GM19395 (cell line): ENCODE measurements around the gene NEUROD6.

Experiments used
- ATAC-seq: cut with Tn5 transposase; IDR thresholded peaks from one replicate; pipeline ENCODE4 v1.9.1; 2021; ENCODE audit warnings: mild to moderate bottlenecking, moderate library complexity; ENCODE audit not compliant: unreplicated experiment

NEUROD6 gene

GRCh38 chr7:31335161-31335856 lies 5.2 kb downstream of the NEUROD6 start:
- no peak for ATAC-seq

- ATAC-seq: no peak
Observed at GRCh38 chr7:31333291-31333690, 7.2 kb downstream of the NEUROD6 start.

GRCh38 chr7:31327071-31327470 lies 13.5 kb downstream of the NEUROD6 start:
- no peak for ATAC-seq

DNA sequence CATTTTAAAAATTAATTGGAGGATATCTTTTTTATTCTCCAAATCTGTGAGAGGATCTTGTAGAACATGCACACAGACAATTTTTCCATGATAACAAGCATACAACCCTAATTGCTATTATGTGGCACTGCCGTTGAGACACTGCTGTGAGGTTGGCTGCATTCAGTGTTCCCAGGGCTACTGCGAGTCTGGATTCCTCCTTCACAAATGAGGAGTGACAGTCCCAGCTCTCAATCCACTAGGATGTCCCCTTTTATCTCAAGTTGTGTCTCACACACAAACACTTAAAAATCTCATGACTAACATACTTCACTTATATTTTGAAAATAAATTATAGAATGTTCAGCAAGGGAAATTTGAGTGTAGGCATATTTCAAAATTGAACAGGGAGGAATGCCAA lies 14.1 kb downstream of the NEUROD6 start:
- ATAC-seq: no peak

DNA sequence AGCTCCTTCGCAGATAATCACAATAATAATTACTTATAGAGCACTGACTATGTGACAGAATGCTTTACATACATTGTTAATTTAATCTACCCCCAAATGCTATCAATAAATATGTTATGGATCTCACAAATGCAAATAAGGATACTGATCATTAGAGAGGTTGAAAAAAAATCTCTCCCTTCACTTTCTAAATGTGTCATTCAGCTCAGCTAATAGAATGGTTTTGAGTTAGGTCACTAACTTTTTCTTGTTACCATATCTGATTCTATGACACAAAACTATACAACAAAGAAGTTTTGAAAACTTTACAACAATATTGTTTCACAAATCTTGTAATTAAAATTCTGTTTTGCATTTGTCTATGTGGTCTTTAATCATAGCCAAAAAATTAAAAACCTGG lies 17.4 kb downstream of the NEUROD6 start:
- no peak for ATAC-seq

- no peak for ATAC-seq
Observed at GRCh38 chr7:31320675-31321074, 19.9 kb downstream of the NEUROD6 start.

DNA sequence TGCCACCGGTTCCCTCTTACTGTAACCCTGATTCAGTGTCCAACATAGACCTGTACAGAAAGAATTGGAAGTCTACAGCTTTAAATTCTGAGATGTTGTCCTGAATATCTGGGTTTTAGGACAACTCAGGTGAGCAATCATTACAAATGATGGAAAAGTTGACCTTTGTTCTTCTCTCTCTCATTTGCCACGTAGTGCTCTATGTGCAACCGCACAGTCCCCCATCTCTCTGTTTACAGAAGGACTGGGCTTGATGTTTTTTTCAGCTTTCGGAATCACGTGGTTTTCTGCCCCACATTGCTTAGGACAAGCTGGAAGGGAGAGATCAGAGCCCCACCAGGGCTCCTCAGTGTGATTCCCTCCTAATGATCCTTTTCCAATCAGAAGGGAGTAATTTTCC lies 22.2 kb downstream of the NEUROD6 start:
- no peak for ATAC-seq

DNA sequence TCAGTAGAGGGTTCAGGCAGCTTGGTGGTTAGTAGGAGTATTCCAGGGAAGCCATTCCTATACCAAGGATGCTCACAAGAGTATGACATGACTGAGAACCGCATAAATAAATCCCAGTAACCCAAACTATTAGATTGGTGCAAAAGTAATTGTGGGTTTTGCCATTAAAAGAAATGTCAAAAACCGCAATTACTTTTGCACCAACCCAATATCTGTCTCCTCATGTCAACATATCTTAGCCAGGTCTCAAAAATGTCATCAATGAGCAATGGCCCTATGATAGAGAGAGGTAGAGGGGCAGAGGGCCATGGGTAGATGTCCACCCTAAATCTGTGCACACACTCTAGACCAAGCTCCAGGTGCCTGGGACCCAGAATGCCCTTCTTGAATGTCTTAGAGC lies 23.6 kb downstream of the NEUROD6 start:
- no peak for ATAC-seq

DNA sequence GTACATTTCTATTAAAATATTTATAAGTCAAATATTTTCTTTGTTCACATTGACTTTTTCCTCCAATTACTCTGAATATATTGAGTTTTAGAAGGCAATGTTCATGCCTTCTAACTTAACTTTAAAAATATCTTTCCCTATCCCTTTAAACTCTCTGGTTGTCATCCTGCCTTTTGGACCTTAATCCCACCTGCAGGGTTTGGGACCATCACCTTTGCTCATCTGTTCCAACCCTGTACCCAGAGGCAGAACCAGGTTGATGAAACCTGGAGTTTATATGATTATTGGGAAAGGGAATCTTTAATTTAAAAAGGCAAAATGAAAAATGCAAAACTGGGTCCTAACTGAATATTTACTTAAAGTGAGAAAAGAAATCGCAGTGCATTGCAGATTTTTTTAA lies 24.8 kb downstream of the NEUROD6 start:
- no peak for ATAC-seq

GRCh38 chr7:31314781-31315180 lies 25.7 kb downstream of the NEUROD6 start:
- ATAC-seq: no peak

- no peak for ATAC-seq
Observed at GRCh38 chr7:31312889-31313288, 27.6 kb downstream of the NEUROD6 start.

- no peak for ATAC-seq
Observed at GRCh38 chr7:31311552-31311951, 29.0 kb downstream of the NEUROD6 start.

DNA sequence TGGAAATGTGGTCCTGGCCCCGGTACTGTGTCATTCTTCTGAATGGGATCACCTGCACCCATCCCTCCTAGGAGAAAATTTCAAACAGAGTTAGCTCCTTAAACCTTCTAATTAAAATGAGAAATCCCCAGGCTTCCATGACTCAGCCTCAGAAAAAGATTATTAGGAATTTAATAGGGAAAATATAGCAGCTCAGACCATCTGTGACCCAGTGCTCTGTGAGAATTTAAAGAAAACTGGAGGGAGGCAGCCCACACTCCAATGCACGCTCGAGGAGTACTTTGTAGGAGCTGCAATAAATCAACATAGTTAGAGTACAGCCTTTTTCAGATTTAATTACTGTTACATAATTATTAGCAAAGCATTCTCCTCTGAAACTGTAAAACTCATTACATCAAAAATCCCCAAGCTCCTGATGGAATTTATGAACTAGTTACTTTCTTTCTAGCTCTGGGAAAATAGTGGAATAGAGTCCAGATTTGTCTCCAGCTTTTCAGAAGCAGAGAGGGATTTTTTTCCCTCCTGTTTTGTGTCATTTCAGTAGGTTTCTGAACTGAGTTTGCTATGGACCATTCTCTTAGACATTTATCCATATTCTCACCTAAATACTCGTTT lies 30.1 kb downstream of the NEUROD6 start:
- no peak for ATAC-seq

DNA sequence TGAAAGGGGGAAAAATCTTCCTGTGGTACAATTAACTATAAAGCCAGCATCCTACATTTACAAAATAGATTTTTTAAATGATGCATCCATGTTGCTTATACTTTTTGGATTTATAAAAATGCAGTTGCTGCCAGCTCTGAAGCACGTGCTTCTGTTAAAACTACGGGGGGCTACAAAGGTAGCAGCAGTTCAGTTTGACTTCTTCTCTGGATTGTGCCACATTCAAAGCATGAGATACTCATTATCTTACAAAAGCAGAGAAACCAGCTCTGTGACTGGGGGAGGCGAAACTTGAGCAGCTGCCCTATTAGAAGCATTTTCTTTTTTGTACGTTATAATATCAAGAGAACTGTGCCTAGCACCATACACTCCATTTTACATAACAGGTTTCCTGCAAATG lies 31.1 kb downstream of the NEUROD6 start:
- no peak for ATAC-seq

- no peak for ATAC-seq
Observed at GRCh38 chr7:31308652-31309051, 31.9 kb downstream of the NEUROD6 start.

DNA sequence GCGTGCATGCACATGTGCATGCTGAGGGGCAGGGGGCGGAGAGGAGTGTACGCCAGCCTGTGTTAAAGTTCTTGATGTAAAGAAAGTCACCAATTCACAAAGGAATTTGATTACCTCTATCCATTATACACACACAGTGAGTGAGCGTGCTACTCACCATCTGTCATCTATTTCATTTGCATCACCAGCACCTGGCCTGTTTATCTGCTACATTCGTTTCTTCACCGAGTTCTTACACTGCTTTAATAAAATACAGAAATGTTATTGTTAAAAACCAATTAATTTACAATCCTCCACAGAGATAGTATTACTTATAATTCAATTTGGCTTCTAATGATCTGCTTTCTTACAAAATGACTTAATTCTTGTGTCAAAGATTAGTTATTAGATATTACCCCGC lies 32.6 kb downstream of the NEUROD6 start:
- no peak for ATAC-seq

DNA sequence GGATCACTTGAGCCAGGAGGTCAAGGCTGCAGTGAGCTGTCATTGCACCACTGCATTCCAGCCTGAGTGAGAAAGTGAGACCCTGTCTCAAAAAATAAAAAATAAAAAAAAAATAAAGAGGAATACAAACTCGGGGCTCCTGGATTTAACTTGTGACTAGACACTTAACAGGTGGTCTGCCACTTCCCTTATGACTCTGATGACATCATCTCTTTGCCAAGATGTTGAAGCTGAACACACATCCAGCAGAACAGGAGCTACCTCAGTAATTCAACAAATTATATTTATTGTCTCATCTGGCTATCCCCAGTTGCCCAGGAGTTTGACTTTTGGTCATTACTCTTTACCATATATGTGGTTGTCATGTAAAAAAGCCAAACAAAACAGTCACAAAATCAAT lies 35.3 kb downstream of the NEUROD6 start:
- no peak for ATAC-seq

DNA sequence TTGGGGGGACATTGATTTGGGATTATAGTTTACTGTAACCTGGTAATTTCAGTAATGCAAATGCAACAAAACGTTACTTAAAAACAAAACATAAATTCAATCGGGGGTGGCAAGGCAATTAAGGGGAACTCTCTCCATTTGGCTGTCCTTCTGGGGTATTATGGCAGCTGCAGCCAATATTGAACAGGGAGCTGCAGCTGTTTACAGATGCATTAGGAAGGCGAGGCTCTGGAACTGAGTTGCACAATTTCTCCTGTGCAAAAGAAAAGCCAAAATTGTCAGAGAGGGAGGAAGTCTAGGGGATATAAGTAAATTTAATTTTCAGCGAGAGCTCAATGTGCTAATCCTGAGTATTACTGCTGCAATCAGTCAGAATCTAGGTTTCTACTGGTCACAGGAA lies 36.1 kb downstream of the NEUROD6 start:
- no peak for ATAC-seq

- ATAC-seq: no peak
Observed at GRCh38 chr7:31302356-31302755, 38.2 kb downstream of the NEUROD6 start.

- no peak for ATAC-seq
Observed at GRCh38 chr7:31299336-31299735, 41.2 kb downstream of the NEUROD6 start.

DNA sequence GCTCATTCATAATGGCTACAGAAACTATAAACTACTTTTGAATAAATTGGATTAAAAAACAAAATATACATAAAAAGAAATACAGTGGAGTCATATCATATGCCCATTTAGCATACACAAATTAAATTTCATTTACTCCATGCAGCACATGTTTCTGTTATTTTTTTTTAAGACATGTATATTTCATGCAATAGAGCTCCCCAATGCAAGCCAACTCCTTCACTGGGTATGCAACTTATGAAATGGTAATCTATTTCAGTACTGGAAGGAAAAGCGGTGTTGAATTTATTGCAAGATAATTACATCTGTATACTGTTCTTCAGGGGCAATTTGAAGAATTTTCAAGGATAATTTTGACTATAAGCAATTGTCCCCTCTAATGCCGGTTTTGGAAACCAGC lies 49.9 kb downstream of the NEUROD6 start:
- no peak for ATAC-seq
